Glutamatergic neuron (in vitro differentiated cells): ENCODE measurements around the gene AGAP1. TPM values are rescaled to one million over a fixed set of nuclear protein-coding genes. Genes with fewer than 3 reads are reported as not detected.

Experiments used
- DNase-seq: peaks from one replicate; pipeline ENCODE4 v3.0.0; 2022
- H3K27ac Mint-ChIP-seq: one replicate; pipeline ENCODE4 v1.8.0; 2020; ENCODE audit warnings: mild to moderate bottlenecking, mixed read lengths, inconsistent platforms; ENCODE audit not compliant: unreplicated experiment
- H3K27me3 Mint-ChIP-seq: one replicate; pipeline ENCODE4 v1.8.0; 2020; ENCODE audit warnings: mild to moderate bottlenecking, moderate library complexity, mixed read lengths, inconsistent platforms; ENCODE audit not compliant: unreplicated experiment
- H3K36me3 Mint-ChIP-seq: one replicate; pipeline ENCODE4 v1.8.0; 2020; ENCODE audit warnings: mild to moderate bottlenecking, mixed read lengths, inconsistent platforms; ENCODE audit not compliant: unreplicated experiment
- H3K4me1 Mint-ChIP-seq: one replicate; pipeline ENCODE4 v1.8.0; 2020; ENCODE audit warnings: mild to moderate bottlenecking, low read depth, mixed read lengths, inconsistent platforms; ENCODE audit not compliant: unreplicated experiment
- H3K4me3 Mint-ChIP-seq: one replicate; pipeline ENCODE4 v1.8.0; 2020; ENCODE audit warnings: mild to moderate bottlenecking, mixed read lengths, inconsistent platforms; ENCODE audit not compliant: unreplicated experiment
- H3K9me3 Mint-ChIP-seq: one replicate; pipeline ENCODE4 v1.8.0; 2020; ENCODE audit warnings: mild to moderate bottlenecking, moderate library complexity, mixed read lengths, inconsistent platforms; ENCODE audit not compliant: unreplicated experiment
- CTCF ChIP-seq: fragments of 200-600 bp; sonication (generic); IDR thresholded peaks from one replicate; pipeline ENCODE4 v1.5.0; 2021; ENCODE audit not compliant: partially characterized antibody, unreplicated experiment
- total RNA-seq: library from RNA; stranded (reverse); fragmentation: NEBNext Ultra II Directional; extraction: Animal tissue kit (Norgen Biotek cat#: 25700); gene quantifications from one replicate; pipeline ENCODE4 v1.2.1, GENCODE V29; 2021; ENCODE audit not compliant: unreplicated experiment

AGAP1 gene
- total RNA-seq, 1 donor from 2014 or later, result 153 TPM

- Mint-ChIP-seq H3K4me1 (peaks cover 31% of the 10 kb centered on the region), H3K4me3 (no peak overlapping the region), H3K36me3 (peaks cover 4% of the 10 kb centered on the region), H3K27ac (no peak overlapping the region), H3K27me3 (peaks cover 10% of the 10 kb centered on the region), H3K9me3 (peaks cover 7% of the 10 kb centered on the region)
- no peak for DNase-seq
- no peak for TF ChIP-seq CTCF
Measured at GRCh38 chr2:235697041-235697440, 203.2 kb downstream of the AGAP1 start.

- no peak for TF ChIP-seq CTCF
- Mint-ChIP-seq H3K4me1 (peaks cover 28% of the 10 kb centered on the region), H3K9me3 (peaks cover 7% of the 10 kb centered on the region), H3K36me3 (peaks cover 4% of the 10 kb centered on the region), H3K27ac (peak overlapping the region; percentile 65), H3K27me3 (peaks cover 8% of the 10 kb centered on the region), H3K4me3 (no peak overlapping the region)
- no peak for DNase-seq
Measured at GRCh38 chr2:235698028-235698427, 204.2 kb downstream of the AGAP1 start.

- TF ChIP-seq CTCF, result no peak
- H3K4me1 Mint-ChIP-seq, result peaks cover 28% of the 10 kb centered on the region
- peaks cover 8% of the 10 kb centered on the region for H3K27me3 Mint-ChIP-seq
- no peak overlapping the region for H3K27ac Mint-ChIP-seq
- peaks cover 7% of the 10 kb centered on the region for H3K9me3 Mint-ChIP-seq
- no peak overlapping the region for H3K4me3 Mint-ChIP-seq
- H3K36me3 Mint-ChIP-seq, result peaks cover 4% of the 10 kb centered on the region
- no peak for DNase-seq
Measured at GRCh38 chr2:235698491-235698890, 204.6 kb downstream of the AGAP1 start.

GRCh38 chr2:235699576-235699975 is 205.7 kb downstream of the AGAP1 start:
- Mint-ChIP-seq H3K4me3 (no peak overlapping the region), H3K27ac (no peak overlapping the region), H3K36me3 (peaks cover 4% of the 10 kb centered on the region), H3K27me3 (peaks cover 9% of the 10 kb centered on the region), H3K9me3 (peaks cover 7% of the 10 kb centered on the region), H3K4me1 (peaks cover 28% of the 10 kb centered on the region)
- no peak for TF ChIP-seq CTCF
- DNase-seq, result no peak

- Mint-ChIP-seq H3K36me3 (peaks cover 4% of the 10 kb centered on the region), H3K9me3 (peaks cover 7% of the 10 kb centered on the region), H3K4me1 (peaks cover 22% of the 10 kb centered on the region), H3K4me3 (no peak overlapping the region), H3K27ac (peak overlapping the region; percentile 22), H3K27me3 (peaks cover 8% of the 10 kb centered on the region)
- no peak for TF ChIP-seq CTCF
- DNase-seq, result no peak
Measured at GRCh38 chr2:235701206-235701981, 207.6 kb downstream of the AGAP1 start.
